ENCODE measurements around the gene STAT6.
"Not testable (repeated sequence)": the region's sequence is repeated elsewhere in the genome, so short reads cannot be mapped to it uniquely, and the experiment has no call there.

STAT6 gene

GRCh38 chr12:57126061-57126460 is 14.9 kb upstream of the STAT6 start:
- FAIRE-seq = no peak
- TF ChIP-seq CTCF (IDR thresholded peaks at IDR 0.05; ENCODE audit: insufficient read depth, missing control alignments) = no peak
- DNase-seq (ENCODE audit: insufficient read length, low spot score) = no peak

DNA sequence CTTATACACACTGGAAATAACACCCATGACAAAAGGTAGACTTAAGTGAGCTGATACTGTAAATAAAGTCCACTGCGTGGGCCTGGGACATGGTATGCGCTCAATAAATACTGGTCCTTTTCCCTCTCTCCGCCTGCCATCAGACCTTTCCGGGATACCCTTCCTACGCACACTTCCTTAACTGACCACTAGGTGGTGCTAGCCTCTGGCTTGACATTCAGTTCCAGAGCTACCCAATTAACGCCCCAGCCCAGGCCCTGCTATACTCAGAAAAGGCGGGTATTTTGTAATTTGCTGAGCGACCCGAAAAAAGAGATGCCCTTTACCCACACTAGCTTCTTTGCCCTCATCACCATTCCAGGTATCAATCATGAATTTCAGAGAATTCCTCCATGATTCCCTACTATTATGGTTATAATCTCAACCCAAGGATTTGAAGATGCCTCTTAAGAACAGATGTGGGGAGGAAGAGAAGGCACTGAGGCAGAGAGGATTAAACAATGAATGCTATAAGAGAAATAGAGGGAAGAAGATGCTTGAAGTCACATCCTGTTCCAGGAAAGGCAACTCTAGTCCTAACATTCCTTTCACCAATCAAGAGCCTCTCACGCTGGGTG is 13.2 kb upstream of the STAT6 start:
- peak; percentile 86 for TF ChIP-seq CTCF (IDR thresholded peaks at IDR 0.05; ENCODE audit: insufficient read depth, missing control alignments)
- DNase-seq (ENCODE audit: insufficient read length, low spot score) = peak; percentile 38
- FAIRE-seq = no peak

DNA sequence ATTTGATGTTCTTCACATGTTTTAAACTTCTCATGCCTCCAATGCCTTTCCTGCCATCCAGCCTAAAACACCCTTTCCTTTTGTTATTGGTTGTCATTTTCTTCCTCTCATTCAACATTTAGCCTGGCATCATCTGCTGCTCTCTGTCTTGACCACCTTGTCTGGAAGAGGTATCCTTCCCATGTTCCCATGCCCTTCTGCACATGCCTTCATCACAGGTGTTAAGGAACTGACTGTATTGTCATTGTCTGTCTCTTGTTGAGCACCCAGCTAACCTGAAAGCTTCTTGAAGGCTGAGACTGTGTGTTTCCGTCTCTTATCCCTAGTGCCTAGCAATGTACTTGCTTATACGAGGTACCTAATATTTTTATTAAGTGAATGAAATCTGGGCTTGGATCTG is 12.7 kb upstream of the STAT6 start:
- DNase-seq (ENCODE audit: insufficient read length, low spot score) = no peak
- FAIRE-seq = no peak
- TF ChIP-seq CTCF (IDR thresholded peaks at IDR 0.05; ENCODE audit: insufficient read depth, missing control alignments) = no peak

GRCh38 chr12:57120718-57121117 is 9.6 kb upstream of the STAT6 start:
- DNase-seq (ENCODE audit: insufficient read length, low spot score); FAIRE-seq: not testable (repeated sequence)

DNA sequence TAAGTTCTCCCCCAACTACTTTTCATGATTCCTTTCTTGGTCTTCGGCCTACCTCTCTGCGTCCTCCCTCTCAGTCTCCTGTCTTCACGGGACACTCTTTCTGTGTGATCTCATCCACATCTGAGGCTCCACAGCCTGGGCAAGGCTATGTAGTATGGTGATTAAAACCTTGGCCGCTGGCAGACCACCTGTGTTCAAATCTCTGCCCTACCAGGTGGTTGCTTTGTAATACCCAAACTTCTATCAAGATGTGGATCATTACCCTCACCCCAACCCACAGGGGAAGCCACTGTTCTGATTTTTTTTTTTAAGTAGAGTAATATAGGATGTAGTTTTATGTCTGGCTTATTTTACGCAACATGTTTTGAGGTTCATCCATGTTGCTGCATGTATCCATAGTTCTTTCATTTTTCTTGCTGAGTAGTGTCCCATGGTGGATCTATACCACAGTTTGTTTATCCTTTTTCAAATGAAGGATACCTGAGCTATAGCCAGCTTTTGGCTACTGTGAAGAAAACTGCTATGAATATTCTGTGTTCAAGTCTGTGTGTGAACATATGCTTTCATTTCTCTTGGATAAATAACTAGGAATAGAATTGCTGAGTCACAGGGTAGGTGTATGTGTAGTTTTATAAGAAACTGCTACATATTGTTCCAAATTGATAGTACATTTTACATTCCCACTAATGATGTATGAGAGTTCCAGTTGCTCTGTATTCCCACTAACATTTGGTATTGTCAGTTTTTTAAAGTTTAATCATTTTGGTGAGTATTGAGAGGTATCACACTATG is 8.3 kb upstream of the STAT6 start:
- FAIRE-seq = no peak
- no peak for DNase-seq (ENCODE audit: insufficient read length, low spot score)
- TF ChIP-seq CTCF (IDR thresholded peaks at IDR 0.05; ENCODE audit: insufficient read depth, missing control alignments) = no peak

- DNase-seq (ENCODE audit: insufficient read length, low spot score) (no peak), FAIRE-seq (no peak)
- no peak for TF ChIP-seq CTCF (IDR thresholded peaks at IDR 0.05; ENCODE audit: insufficient read depth, missing control alignments)
Measured at GRCh38 chr12:57118711-57119271, 7.6 kb upstream of the STAT6 start.

- no peak for DNase-seq (ENCODE audit: insufficient read length, low spot score)
- no peak for FAIRE-seq
Measured at GRCh38 chr12:57116580-57117281, 5.6 kb upstream of the STAT6 start.

More at GRCh38 chr12:57116580-57117281, 5.6 kb upstream of the STAT6 start:
- TF ChIP-seq CTCF (IDR thresholded peaks at IDR 0.05; ENCODE audit: insufficient read depth, missing control alignments) = no peak

Data from D721Med (cell line).